HK-2 (cell line): ENCODE data around the gene SMYD1.
"Not testable (repeated sequence)": the region's sequence is repeated elsewhere in the genome, so short reads cannot be mapped to it uniquely, and the experiment has no call there.

Experiments
- DNase-seq: peaks from one replicate; pipeline ENCODE4 v3.0.0-alpha.2; 2018; ENCODE audit not compliant: unreplicated experiment

Gene SMYD1

DNA sequence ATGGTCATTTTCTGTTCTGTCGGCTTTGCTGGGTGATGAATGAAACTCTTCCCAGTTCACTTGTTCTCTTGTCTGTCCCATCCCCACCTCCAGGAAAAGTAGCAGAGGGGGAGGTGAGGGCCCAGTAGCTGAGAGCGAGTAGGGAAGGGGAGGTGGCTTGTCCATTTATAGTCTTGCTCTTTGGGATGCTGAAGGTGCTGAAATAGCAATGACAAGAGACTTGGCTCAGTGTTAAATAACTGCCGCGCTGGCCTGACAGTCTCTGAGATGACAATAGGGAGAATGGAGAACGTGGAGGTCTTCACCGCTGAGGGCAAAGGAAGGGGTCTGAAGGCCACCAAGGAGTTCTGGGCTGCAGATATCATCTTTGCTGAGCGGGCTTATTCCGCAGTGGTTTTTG is at the start of gene SMYD1:
SMYD1 (plus strand) TSS at position 228 of the 400 bp plus-strand sequence; CDS start at position 268, 40 bp downstream.
- DNase-seq, result no peak

GRCh38 chr2:88018077-88018805 is 49.4 kb upstream of the SMYD1 start:
- DNase-seq, result not testable (repeated sequence)

DNA sequence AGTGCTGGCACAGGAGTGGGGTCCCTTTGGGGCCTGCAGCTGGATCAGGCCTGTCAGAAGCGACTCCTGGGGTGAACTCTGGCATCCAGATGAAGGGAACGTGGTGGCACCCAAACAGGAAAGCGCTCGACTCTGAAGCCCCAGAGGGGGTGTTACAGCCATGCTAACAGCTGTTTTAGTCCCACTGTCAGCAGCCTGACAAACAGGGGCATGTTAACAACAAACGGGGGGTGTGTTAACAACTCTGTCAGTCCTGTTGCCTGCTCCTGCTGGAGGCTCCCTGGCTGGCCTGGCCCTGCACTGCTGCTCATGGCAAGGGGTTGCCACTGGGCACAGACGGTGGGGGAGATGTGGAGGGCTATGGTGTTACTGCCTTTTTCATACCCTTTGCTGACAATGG is 48.7 kb upstream of the SMYD1 start:
- DNase-seq, result no peak

DNA sequence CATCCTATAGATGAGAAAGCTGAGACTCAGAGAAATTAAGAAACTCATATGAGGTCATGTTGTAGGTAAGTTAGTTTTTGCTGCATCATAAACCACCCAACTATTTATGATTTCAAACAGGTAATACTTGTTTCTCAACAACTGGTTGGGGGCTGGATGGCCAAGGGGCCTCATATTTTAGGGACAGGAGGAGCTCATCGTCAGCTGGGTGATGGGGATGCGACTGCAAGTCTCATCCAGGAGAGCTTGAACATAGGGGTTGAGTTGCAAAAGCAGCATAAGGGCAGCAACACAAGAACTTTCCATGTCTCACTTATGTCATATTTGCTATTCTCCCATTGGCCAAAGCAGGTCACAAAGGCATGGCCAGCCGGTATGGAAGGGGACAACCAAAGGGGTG is 47.6 kb upstream of the SMYD1 start:
- DNase-seq, result no peak

GRCh38 chr2:88022669-88022921 is 45.0 kb upstream of the SMYD1 start:
- no peak for DNase-seq

DNA sequence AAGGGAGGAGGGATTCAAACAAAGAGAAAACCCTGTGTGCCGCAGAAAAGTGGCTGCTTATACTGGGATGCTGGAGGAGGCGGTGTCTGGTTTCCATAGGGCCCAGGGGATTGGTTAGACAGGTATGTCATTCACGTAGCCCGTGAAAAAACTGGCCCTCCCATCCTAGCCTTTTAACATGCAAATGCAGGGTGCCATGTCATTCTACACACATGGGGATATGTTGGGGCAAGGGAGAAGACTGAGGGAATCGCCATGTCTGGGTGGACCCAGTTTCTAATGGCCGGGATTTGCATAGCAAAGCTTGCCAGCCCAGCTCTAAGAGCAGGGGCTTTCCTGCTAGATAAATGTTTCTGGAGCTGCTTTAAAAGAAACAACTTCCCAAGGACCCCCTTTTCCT is 43.1 kb upstream of the SMYD1 start:
- DNase-seq, result no peak

DNA sequence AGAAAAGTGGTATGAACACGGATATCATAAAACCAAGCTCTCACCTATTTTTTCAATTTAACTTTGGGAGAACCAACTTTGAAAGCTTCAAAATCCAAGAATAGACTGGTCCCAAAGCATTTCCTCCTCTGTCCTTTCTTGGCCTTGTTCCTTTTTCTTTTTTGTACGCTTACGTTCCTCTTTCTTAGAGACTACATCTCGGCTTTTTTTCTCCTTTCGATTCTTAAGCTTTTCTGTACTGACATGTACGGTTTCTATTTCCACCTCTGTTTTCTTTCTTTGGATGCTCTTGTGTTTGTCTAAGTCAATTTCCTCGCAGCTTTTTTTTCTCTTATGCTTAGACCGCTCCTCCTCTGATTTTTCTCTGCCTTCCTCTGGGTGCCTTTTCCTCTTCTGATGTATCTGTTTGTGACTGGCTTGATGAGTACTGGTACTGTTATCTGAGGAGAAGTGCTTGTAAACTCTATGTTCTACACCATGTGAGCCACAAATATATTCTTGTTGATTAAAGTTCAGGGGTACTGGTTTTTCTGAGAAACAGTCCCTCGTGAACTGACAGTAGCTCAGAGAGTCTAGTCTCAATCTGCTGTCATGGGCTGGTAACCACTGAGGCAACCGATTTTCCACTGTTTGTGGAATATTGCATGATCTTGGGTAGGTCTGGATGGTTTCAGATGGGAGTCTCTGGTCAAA is 39.8 kb upstream of the SMYD1 start:
- no peak for DNase-seq

DNA sequence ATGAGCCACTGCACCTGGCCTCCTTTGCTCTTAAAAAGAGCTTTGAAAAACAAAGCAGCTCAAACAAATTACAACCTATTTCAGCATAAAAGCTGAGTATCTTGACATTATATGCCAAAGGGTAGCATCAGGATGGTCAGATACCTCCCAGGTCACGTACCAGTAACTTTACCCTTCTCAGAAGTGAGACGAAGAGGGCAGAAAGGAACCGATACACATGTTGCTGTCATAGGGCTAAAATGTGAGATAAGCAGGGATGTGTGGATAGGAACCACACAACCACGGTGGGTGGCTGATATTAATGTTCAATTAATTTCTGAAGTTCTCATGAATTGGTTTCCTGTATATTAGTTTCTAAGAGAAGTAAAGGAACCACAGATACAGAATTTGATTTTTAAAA is 38.7 kb upstream of the SMYD1 start:
- DNase-seq, result no peak

- no peak for DNase-seq
These were observed 35.4 kb upstream of the SMYD1 start for GRCh38 chr2:88032070-88032702.

- no peak for DNase-seq
These were observed 31.4 kb upstream of the SMYD1 start for GRCh38 chr2:88036182-88036581.

DNA sequence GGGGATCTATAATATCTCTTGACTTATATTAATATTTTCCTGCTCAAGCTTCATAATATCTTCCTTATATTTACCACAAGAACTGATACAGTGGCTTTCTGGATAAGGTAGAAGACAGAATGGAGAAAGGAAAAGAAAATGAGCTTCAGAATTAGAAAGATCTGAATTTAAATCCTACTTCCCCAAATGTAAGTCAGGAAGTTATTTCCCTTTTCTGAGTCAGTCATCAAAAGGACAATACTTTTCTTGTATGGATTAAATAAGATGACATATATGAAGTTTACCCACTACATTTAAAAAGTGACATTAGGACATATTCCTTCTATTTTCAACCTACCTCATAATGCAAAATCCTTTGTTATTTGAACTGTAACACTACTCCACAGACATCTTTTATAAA is 31.0 kb upstream of the SMYD1 start:
- DNase-seq, result no peak

GRCh38 chr2:88038263-88039105 is 29.1 kb upstream of the SMYD1 start:
- DNase-seq, result no peak

- DNase-seq, result no peak
These were observed 25.1 kb upstream of the SMYD1 start for GRCh38 chr2:88042476-88042875.

DNA sequence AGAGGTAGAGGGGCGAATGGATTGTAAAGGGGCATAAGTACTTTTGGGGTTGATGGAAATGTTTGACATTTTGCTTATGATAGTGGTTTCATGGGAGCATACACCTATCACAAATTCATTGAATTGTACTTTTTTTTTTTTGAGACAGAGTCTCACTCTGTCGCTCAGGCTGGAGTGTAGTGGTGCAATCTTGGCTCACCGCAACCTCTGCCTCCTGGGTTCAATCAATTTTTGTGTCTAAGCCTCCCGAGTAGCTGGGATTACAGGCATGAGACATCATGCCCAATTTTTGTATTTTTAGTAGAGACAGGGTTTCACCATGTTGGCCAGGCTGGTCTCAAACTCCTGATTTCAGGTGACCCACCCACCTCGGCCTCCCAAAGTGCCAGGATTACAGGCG is 22.1 kb upstream of the SMYD1 start:
- not testable (repeated sequence) for DNase-seq

- no peak for DNase-seq
These were observed 19.1 kb upstream of the SMYD1 start for GRCh38 chr2:88048541-88048940.

- no peak for DNase-seq
These were observed 18.0 kb upstream of the SMYD1 start for GRCh38 chr2:88049622-88050021.

- DNase-seq, result no peak
These were observed 15.8 kb upstream of the SMYD1 start for GRCh38 chr2:88051792-88052191.

GRCh38 chr2:88053296-88053695 is 14.3 kb upstream of the SMYD1 start:
- no peak for DNase-seq

DNA sequence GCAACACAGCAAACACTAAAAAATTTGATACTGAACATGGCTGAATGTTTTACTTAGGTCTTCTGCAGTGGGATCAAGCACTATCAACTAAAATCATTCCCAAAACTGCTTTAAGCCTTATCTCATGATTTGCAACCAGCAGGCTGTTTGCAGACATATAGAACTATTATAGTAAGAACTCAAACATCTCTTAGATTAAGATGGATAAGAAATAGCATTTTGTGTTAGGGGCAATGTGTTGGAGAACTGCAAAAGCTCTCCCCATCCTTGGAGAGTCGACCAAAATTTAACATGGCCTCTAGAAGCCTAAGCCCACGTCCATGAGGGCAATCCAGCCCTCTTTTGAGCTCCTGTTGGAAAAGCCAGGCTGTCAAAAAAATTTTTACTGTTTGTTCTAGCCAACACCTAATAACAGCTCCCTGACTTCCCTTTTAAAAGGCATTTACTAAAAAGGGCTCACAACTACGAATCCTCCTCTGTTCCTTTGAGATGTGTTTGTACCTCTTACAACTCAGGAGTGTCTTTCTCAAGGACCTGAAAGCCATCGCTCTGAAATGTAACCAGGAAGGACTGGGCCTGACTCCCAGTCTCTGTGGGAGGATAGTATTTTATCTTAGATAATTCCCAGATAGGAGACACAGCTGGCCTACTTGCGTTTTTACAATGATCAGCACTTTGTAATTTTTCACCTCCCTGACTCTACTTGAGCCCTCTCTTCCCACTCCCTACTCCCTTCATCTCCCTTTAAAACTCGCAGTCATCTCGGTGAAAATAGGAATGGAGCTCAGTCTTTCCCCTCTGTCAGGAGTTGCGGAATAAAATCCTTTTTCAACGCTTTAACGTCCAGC is 13.5 kb upstream of the SMYD1 start:
- no peak for DNase-seq

DNA sequence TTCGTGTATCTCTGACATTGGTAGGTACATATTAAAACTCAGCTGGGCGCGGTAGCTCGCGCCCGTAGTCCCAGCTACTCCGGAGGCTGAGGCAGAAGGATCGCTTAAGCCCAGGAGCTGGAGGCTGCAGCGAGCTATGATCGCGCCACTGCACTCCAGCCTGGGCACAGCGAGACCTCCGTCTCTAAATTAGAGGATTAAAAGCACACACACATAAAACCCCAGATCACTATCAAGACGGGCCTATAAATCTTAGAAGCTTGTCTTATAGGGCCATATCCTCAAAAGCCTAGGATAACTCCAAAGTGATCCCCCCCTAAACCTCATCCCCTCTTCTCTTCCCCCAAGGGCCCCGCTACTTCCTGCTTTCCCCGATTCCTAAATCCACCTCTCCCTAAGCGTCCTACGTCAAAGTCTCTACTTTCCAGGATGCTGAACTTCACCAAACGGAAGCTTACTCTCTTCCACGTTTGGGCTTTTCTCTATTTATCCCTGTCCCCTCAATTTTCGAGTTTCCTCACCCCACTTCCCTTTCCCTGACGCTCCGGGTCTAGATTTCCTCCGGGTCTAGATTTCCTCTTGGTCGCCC is 12.7 kb upstream of the SMYD1 start:
- no peak for DNase-seq
